HEK293 (cell line): Measurements from ENCODE around the gene XPA.

Experiments
- CTCF ChIA-PET: fragments of 350-600 bp; formaldehyde crosslinking; extraction: SDS; loops from one replicate; lab custom pipeline; 2021; ENCODE audit warnings: antibody characterized with exemption; lab: Yijun Ruan, JAX
- POLR2A ChIA-PET: fragments of 300-600 bp; formaldehyde crosslinking; extraction: SDS; loops from one replicate; lab custom pipeline; 2020; ENCODE audit warnings: antibody characterized with exemption, inconsistent platforms; lab: Yijun Ruan, JAX
- H3K27ac ChIP-seq: fragments of 200-500 bp; sonication (Bioruptor generic); 2 replicates; pipeline ENCODE4 v1.5.1; 2014; ENCODE audit warnings: low read depth, low read length, control low read depth, inconsistent platforms; ENCODE audit errors: extremely low read depth
- H3K36me3 ChIP-seq, 2 experiments: fragments of 200-500 bp in 1 of 2; sonication (Bioruptor generic) in 1 of 2; 1 replicate in 1 of 2; 2 replicates in 1 of 2; pipeline ENCODE4 v1.5.1; 2014 to 2017; ENCODE audit warnings: inconsistent platforms in 2 of 2, low read length in 2 of 2; ENCODE audit not compliant: control insufficient read depth in 2 of 2, insufficient read depth in 1 of 2
- H3K4me1 ChIP-seq: fragments of 200-500 bp; sonication (Bioruptor generic); 2 replicates; pipeline ENCODE4 v1.5.1; 2014; ENCODE audit warnings: mild to moderate bottlenecking, low read length, inconsistent platforms; ENCODE audit not compliant: control insufficient read depth, insufficient read depth
- H3K4me3 ChIP-seq: 2 replicates; pipeline ENCODE4 v1.5.1; 2011; ENCODE audit warnings: low read depth, mild to moderate bottlenecking, control low read depth, low read length, moderate library complexity
- H3K9me3 ChIP-seq: fragments of 200-500 bp; sonication (Bioruptor generic); 2 replicates; pipeline ENCODE4 v1.5.1; 2014; ENCODE audit warnings: low read depth, low read length, inconsistent platforms; ENCODE audit not compliant: control insufficient read depth, insufficient read depth
- BCL11A ChIP-seq: fragments of 450-650 bp; formaldehyde crosslinking; IDR thresholded peaks from 2 replicates; pipeline ENCODE4 v1.5.1; 2016; ENCODE audit warnings: low read depth, missing biosample characterization, missing genetic modification characterization
- KLF17 ChIP-seq: fragments of 450-650 bp; formaldehyde crosslinking; IDR thresholded peaks from 2 replicates; pipeline ENCODE4 v1.5.1; 2016; ENCODE audit warnings: missing biosample characterization, missing genetic modification characterization
- KLF9 ChIP-seq: fragments of 450-650 bp; formaldehyde crosslinking; IDR thresholded peaks from 2 replicates; pipeline ENCODE4 v1.5.1; 2016; ENCODE audit warnings: missing biosample characterization, missing genetic modification characterization, low read depth
- PRDM4 ChIP-seq: fragments of 450-650 bp; formaldehyde crosslinking; IDR thresholded peaks from 2 replicates; pipeline ENCODE4 v1.5.1; 2017; ENCODE audit warnings: missing biosample characterization, missing genetic modification characterization
- REPIN1 ChIP-seq: fragments of 450-650 bp; formaldehyde crosslinking; IDR thresholded peaks from 2 replicates; pipeline ENCODE4 v1.5.1; 2017; ENCODE audit warnings: missing biosample characterization, missing genetic modification characterization, low read depth
- SP7 ChIP-seq: fragments of 450-650 bp; formaldehyde crosslinking; IDR thresholded peaks from 2 replicates; pipeline ENCODE4 v1.5.1; 2016; ENCODE audit warnings: missing biosample characterization, missing genetic modification characterization
- WT1 ChIP-seq: fragments of 450-650 bp; formaldehyde crosslinking; IDR thresholded peaks from 2 replicates; pipeline ENCODE4 v1.5.1; 2016; ENCODE audit warnings: missing biosample characterization, missing genetic modification characterization
- ZFP41 ChIP-seq: fragments of 450-650 bp; formaldehyde crosslinking; IDR thresholded peaks from 2 replicates; pipeline ENCODE4 v1.5.1; 2016; ENCODE audit warnings: missing biosample characterization, missing genetic modification characterization, borderline replicate concordance
- ZIC2 ChIP-seq: fragments of 450-650 bp; formaldehyde crosslinking; IDR thresholded peaks from 2 replicates; pipeline ENCODE4 v1.5.1; 2016; ENCODE audit warnings: missing biosample characterization, missing genetic modification characterization
- ZNF148 ChIP-seq: fragments of 450-650 bp; formaldehyde crosslinking; IDR thresholded peaks from 2 replicates; pipeline ENCODE4 v1.5.0; 2017; ENCODE audit warnings: missing biosample characterization, missing genetic modification characterization, borderline replicate concordance
- ZNF18 ChIP-seq: fragments of 450-650 bp; formaldehyde crosslinking; IDR thresholded peaks from 2 replicates; pipeline ENCODE4 v1.5.1; 2016; ENCODE audit warnings: missing biosample characterization, missing genetic modification characterization
- ZNF324 ChIP-seq: fragments of 450-650 bp; formaldehyde crosslinking; IDR thresholded peaks from 2 replicates; pipeline ENCODE4 v1.5.1; 2016; ENCODE audit warnings: missing biosample characterization, missing genetic modification characterization
- ZNF366 ChIP-seq: fragments of 450-650 bp; formaldehyde crosslinking; conservative IDR thresholded peaks from 2 replicates; pipeline ENCODE4 v1.5.1; 2016; ENCODE audit warnings: missing biosample characterization, missing genetic modification characterization
- ZNF830 ChIP-seq: fragments of 450-650 bp; IDR thresholded peaks from 2 replicates; pipeline ENCODE4 v1.5.0; 2018; ENCODE audit warnings: missing biosample characterization, missing genetic modification characterization, low read depth, mild to moderate bottlenecking, moderate library complexity
- ZSCAN18 ChIP-seq: fragments of 450-650 bp; formaldehyde crosslinking; IDR thresholded peaks from 2 replicates; pipeline ENCODE4 v1.5.1; 2016; ENCODE audit warnings: missing biosample characterization, missing genetic modification characterization

Gene XPA

GRCh38 chr9:97638666-97639065 lies 58.5 kb downstream of the XPA start (continued):
- TF ChIP-seq PRDM4 (tag by site-specific recombination) (no peak), ZSCAN18 (tag by site-specific recombination) (no peak)
- TF ChIP-seq, all 188 proteins: peak for 0

- POLR2A ChIA-PET = no interaction called here
These were observed 60.2 kb downstream of the XPA start for GRCh38 chr9:97636903-97637302.

More at GRCh38 chr9:97636903-97637302, 60.2 kb downstream of the XPA start:
- no peaks in the 10 kb centered on the region for H3K9me3 ChIP-seq
- TF ChIP-seq WT1 (tag by site-specific recombination) (no peak), KLF9 (tag by site-specific recombination) (no peak), ZFP41 (tag by site-specific recombination) (no peak), KLF17 (tag by site-specific recombination) (no peak), ZIC2 (tag by site-specific recombination) (no peak), ZNF18 (tag by site-specific recombination) (no peak), ZNF366 (tag by site-specific recombination) (no peak), BCL11A (no peak), ZNF148 (tag by site-specific recombination) (no peak), SP7 (tag by site-specific recombination) (no peak), REPIN1 (tag by site-specific recombination) (no peak), ZNF830 (tag by site-specific recombination) (no peak), ZNF324 (no peak)
- H3K4me3 ChIP-seq = no peak overlapping the region
- CTCF ChIA-PET = interaction anchor here (0.6 to 1.2 kb wide), 4 partner anchors 21 to 413 kb away, joined by 3 to 5 read pairs (median 3); partner anchors contain the start of gene TRMO
- H3K4me1 ChIP-seq = no peaks in the 10 kb centered on the region; the same call in 1 of the 2 replicates
- no peak overlapping the region for H3K27ac ChIP-seq
- H3K36me3 ChIP-seq = peaks cover 0 to 11% of the 10 kb centered on the region in 2 experiments; a peak in 1 of 3 replicates
